GM12892 (cell line): ENCODE data around the gene FILIP1.

Source experiments
- DNase-seq: peaks from one replicate; pipeline ENCODE4 v3.0.0; 2011; ENCODE audit not compliant: insufficient read length
- FAIRE-seq: peaks from 2 replicates; lab custom pipeline; 2011; peaks lifted over from hg19 to GRCh38; lab: Jason Lieb, UNC
- POLR2A ChIP-seq: IDR thresholded peaks from 2 replicates; pipeline ENCODE4 v1.6.1; 2011; ENCODE audit warnings: low read depth, low read length, control low read depth
- POLR2AphosphoS5 ChIP-seq: IDR thresholded peaks from 2 replicates; pipeline ENCODE4 v1.6.1; 2011; ENCODE audit warnings: low read depth, low read length, control low read depth
- TAF1 ChIP-seq: IDR thresholded peaks from 2 replicates; pipeline ENCODE4 v1.6.1; 2011; ENCODE audit warnings: low read depth, mild to moderate bottlenecking, control low read depth, low read length, borderline replicate concordance

The FILIP1 gene

GRCh38 chr6:75287424-75287823 lies 206.2 kb downstream of the FILIP1 start:
- no peak for DNase-seq
- TF ChIP-seq POLR2AphosphoS5 (no peak), TAF1 (no peak), POLR2A (no peak)
- no peak for FAIRE-seq

GRCh38 chr6:75286955-75287354 lies 206.6 kb downstream of the FILIP1 start:
- TF ChIP-seq POLR2AphosphoS5, result no peak
- no peak for TF ChIP-seq TAF1
- TF ChIP-seq POLR2A, result no peak
- FAIRE-seq, result no peak
- no peak for DNase-seq

- FAIRE-seq, result no peak
- no peak for TF ChIP-seq TAF1
- TF ChIP-seq POLR2AphosphoS5, result no peak
- TF ChIP-seq POLR2A, result no peak
- no peak for DNase-seq
Observed at GRCh38 chr6:75285283-75285639, 208.3 kb downstream of the FILIP1 start.

- peak; percentile 86 for TF ChIP-seq TAF1
- peak; percentile 97 for TF ChIP-seq POLR2AphosphoS5
- peak; percentile 97 for TF ChIP-seq POLR2A
- DNase-seq, result peak; percentile 67
- peak; percentile 100 for FAIRE-seq
Observed at GRCh38 chr6:75284632-75285282, 208.8 kb downstream of the FILIP1 start, which contains the start of gene TMEM30A. TSS of gene TMEM30A (minus strand) at chr6:75284792. CDS start at chr6:75284638, 154 bp downstream.

GRCh38 chr6:75283907-75284631 lies 209.5 kb downstream of the FILIP1 start:
- FAIRE-seq (no peak), DNase-seq (no peak)
- TF ChIP-seq TAF1 (no peak), POLR2A (no peak), POLR2AphosphoS5 (no peak)

GRCh38 chr6:75282706-75283105 lies 210.9 kb downstream of the FILIP1 start:
- no peak for FAIRE-seq
- no peak for TF ChIP-seq TAF1
- TF ChIP-seq POLR2A, result no peak
- no peak for TF ChIP-seq POLR2AphosphoS5
- no peak for DNase-seq

GRCh38 chr6:75281653-75282052 lies 211.9 kb downstream of the FILIP1 start:
- peak; percentile 91 for FAIRE-seq
- DNase-seq, result no peak
- TF ChIP-seq POLR2A, result no peak
- no peak for TF ChIP-seq POLR2AphosphoS5
- no peak for TF ChIP-seq TAF1

- no peak for DNase-seq
- no peak for FAIRE-seq
- no peak for TF ChIP-seq POLR2A
- no peak for TF ChIP-seq POLR2AphosphoS5
- TF ChIP-seq TAF1, result no peak
Observed at GRCh38 chr6:75280131-75280855, 213.3 kb downstream of the FILIP1 start.

GRCh38 chr6:75279418-75279817 lies 214.2 kb downstream of the FILIP1 start:
- DNase-seq (no peak), FAIRE-seq (no peak)
- TF ChIP-seq POLR2A (no peak), TAF1 (no peak), POLR2AphosphoS5 (no peak)

GRCh38 chr6:75278474-75279077 lies 215.0 kb downstream of the FILIP1 start:
- TF ChIP-seq POLR2AphosphoS5 (no peak), POLR2A (no peak), TAF1 (no peak)
- DNase-seq, result no peak
- FAIRE-seq, result peak; percentile 61

GRCh38 chr6:75275067-75275466 lies 218.5 kb downstream of the FILIP1 start:
- DNase-seq (no peak), FAIRE-seq (no peak)
- no peak for TF ChIP-seq POLR2A
- TF ChIP-seq POLR2AphosphoS5, result no peak
